HG03103 (cell line): ENCODE results near the gene SGPL1.

Experiments
- ATAC-seq: cut with Tn5 transposase; IDR thresholded peaks from one replicate; pipeline ENCODE4 v1.9.1; 2021; ENCODE audit warnings: low read depth; ENCODE audit not compliant: unreplicated experiment

The SGPL1 gene

GRCh38 chr10:70902661-70903261 lies 87.0 kb downstream of the SGPL1 start:
- ATAC-seq = no peak

- ATAC-seq = no peak
Observed at GRCh38 chr10:70903262-70903921, 87.6 kb downstream of the SGPL1 start.

GRCh38 chr10:70905071-70906021 lies 89.6 kb downstream of the SGPL1 start:
- ATAC-seq = no peak

GRCh38 chr10:70906031-70906783 lies 90.5 kb downstream of the SGPL1 start:
- ATAC-seq = no peak

GRCh38 chr10:70906953-70907636 lies 91.3 kb downstream of the SGPL1 start:
- ATAC-seq = no peak

GRCh38 chr10:70907637-70908405 lies 92.1 kb downstream of the SGPL1 start:
- ATAC-seq = no peak

GRCh38 chr10:70908406-70909296 lies 92.9 kb downstream of the SGPL1 start:
- no peak for ATAC-seq

GRCh38 chr10:70909326-70909935 lies 93.7 kb downstream of the SGPL1 start:
- ATAC-seq = no peak

- ATAC-seq = no peak
Observed at GRCh38 chr10:70910486-70911341, 95.0 kb downstream of the SGPL1 start.

GRCh38 chr10:70911386-70911785 lies 95.6 kb downstream of the SGPL1 start:
- no peak for ATAC-seq

GRCh38 chr10:70912556-70912955 lies 96.8 kb downstream of the SGPL1 start:
- no peak for ATAC-seq

- no peak for ATAC-seq
Observed at GRCh38 chr10:70913191-70913892, 97.6 kb downstream of the SGPL1 start.

- ATAC-seq = no peak
Observed at GRCh38 chr10:70913893-70914240, 98.1 kb downstream of the SGPL1 start.

- ATAC-seq = no peak
Observed at GRCh38 chr10:70914316-70914864, 98.6 kb downstream of the SGPL1 start.

- no peak for ATAC-seq
Observed at GRCh38 chr10:70915206-70915605, 99.5 kb downstream of the SGPL1 start.

GRCh38 chr10:70915806-70916205 lies 100.1 kb downstream of the SGPL1 start:
- no peak for ATAC-seq
